ENCODE measurements around the gene NAT9. TPM values are rescaled to one million over a fixed set of nuclear protein-coding genes. Genes with fewer than 3 reads are reported as not detected.

The NAT9 gene
- total RNA-seq, 3 donors from 2014 or later = 63.1 to 68.7 (median 65.9) TPM

- Mint-ChIP-seq H3K27me3 (ENCODE audit: low read depth) (no peaks in the 10 kb centered on the region), H3K36me3 (ENCODE audit: insufficient read depth) (peaks cover 27% of the 10 kb centered on the region), H3K4me1 (ENCODE audit: low read depth) (peaks cover 16% of the 10 kb centered on the region), H3K4me3 (no peak overlapping the region), H3K9me3 (no peaks in the 10 kb centered on the region)
- DNase-seq (no peak), ATAC-seq (no peak)
Observed at GRCh38 chr17:74768069-74768762, 7.9 kb downstream of the NAT9 start.

- ATAC-seq (no peak), DNase-seq (no peak)
- no peaks in the 10 kb centered on the region for H3K9me3 Mint-ChIP-seq
- no peak overlapping the region for H3K4me3 Mint-ChIP-seq
- peaks cover 19% of the 10 kb centered on the region for H3K4me1 Mint-ChIP-seq (ENCODE audit: low read depth)
- H3K27me3 Mint-ChIP-seq (ENCODE audit: low read depth) = no peaks in the 10 kb centered on the region
- H3K36me3 Mint-ChIP-seq (ENCODE audit: insufficient read depth) = peaks cover 22% of the 10 kb centered on the region
Observed at GRCh38 chr17:74767111-74767516, 9.0 kb downstream of the NAT9 start.

GRCh38 chr17:74766413-74766812, 9.7 kb downstream of the NAT9 start:
- ATAC-seq = no peak
- H3K4me1 Mint-ChIP-seq (ENCODE audit: low read depth) = peaks cover 23% of the 10 kb centered on the region
- no peak overlapping the region for H3K4me3 Mint-ChIP-seq
- H3K9me3 Mint-ChIP-seq = no peaks in the 10 kb centered on the region
- no peak for DNase-seq
- H3K36me3 Mint-ChIP-seq (ENCODE audit: insufficient read depth) = peaks cover 22% of the 10 kb centered on the region
- no peaks in the 10 kb centered on the region for H3K27me3 Mint-ChIP-seq (ENCODE audit: low read depth)

DNA sequence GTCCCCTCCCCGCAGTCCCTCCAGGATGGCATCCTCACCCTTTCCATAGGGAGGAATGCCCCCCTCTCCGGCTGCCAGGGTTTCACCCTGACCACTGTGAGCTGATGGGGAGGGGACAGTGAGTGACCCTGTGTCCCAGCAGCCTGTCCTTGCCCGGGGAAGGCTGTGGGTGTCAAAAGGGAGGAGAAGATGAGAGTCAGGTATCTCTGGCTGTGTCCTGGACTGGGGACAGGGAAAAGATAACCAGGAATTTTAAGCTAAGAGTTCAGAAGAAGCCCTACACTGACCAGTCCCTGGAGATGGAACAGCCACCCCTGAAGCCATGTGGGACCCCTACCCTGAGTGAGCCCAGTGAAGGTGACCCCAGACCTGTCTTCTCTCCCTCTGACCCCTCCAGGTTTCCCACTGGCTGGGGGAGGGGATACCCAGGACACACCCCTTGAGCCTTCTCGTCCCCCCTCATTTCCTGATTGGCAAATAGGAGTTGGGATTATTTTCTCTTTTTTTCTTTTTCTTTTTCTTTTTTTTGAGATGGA, 11.3 kb downstream of the NAT9 start:
- H3K27me3 Mint-ChIP-seq (ENCODE audit: low read depth) = no peaks in the 10 kb centered on the region
- no peak for DNase-seq
- peaks cover 27% of the 10 kb centered on the region for H3K4me1 Mint-ChIP-seq (ENCODE audit: low read depth)
- H3K4me3 Mint-ChIP-seq = no peak overlapping the region
- no peak for ATAC-seq
- H3K9me3 Mint-ChIP-seq = no peaks in the 10 kb centered on the region
- H3K36me3 Mint-ChIP-seq (ENCODE audit: insufficient read depth) = peaks cover 12% of the 10 kb centered on the region

DNA sequence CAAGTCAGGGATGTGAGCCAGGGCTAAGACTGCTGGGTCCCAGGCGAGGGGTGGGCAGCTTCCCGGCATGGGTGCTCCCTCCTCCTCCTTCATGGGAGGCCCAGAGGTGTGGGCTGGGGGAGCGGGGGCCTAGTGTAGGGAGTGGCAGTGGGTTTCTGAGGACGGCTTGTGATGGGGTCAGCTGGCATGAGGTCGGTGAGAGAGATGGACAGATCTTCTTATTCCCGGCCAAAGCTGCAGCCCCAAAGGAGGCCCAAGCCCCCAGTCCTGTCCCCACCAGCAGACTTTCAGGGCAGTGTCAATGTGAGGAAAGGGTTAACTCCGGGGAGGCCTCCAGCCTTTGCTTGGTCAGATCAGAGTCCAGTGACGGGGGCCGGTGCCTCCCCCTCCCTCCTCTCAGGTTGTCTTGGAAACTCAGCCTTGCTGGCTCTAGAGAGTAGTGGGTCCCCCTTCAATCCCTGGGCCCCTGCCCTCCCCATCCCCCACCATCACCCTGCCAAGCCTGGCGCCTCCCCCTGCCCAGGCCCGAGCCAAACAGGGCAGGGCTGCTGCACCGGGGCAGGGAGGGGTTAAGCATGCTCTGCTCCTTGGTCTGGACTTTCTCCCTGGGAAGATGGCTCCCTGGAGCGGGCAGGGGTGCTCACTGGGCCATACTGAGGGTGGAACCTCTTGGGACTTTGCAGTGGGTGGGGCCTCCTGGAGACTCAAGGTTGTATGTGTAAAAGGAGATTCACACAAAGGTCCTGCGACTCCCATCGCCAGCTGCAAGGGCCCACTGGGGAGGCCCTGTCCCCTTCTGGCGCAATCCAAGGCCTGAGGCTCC, 12.4 kb downstream of the NAT9 start:
- H3K27me3 Mint-ChIP-seq (ENCODE audit: low read depth) = no peaks in the 10 kb centered on the region
- no peak for DNase-seq
- peaks cover 37% of the 10 kb centered on the region for H3K4me1 Mint-ChIP-seq (ENCODE audit: low read depth)
- no peak for ATAC-seq
- H3K4me3 Mint-ChIP-seq = no peak overlapping the region
- no peaks in the 10 kb centered on the region for H3K9me3 Mint-ChIP-seq
- peaks cover 11% of the 10 kb centered on the region for H3K36me3 Mint-ChIP-seq (ENCODE audit: insufficient read depth)

GRCh38 chr17:74761931-74762330, 14.2 kb downstream of the NAT9 start:
- peaks cover 6% of the 10 kb centered on the region for H3K36me3 Mint-ChIP-seq (ENCODE audit: insufficient read depth)
- DNase-seq = no peak

DNA sequence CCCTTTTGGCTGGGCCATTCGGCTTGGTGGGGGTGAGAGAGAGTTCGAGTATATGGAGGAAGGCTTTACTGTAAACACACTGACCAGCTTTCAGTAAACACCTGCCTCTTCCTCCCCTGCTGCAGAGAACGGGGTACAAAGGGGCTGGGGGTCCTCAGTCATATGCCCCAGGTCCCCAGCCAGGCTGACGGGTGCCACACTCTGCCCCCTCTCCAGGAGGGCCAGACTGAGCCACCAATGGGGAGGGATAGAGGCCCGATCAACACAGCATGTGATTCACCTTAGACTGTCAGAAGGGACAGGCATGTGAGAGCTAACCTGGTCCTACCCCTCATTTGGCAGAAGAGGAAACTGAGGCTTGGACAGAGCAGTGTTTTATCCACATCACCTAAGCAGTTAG, 14.7 kb downstream of the NAT9 start:
- H3K4me1 Mint-ChIP-seq (ENCODE audit: low read depth) = peaks cover 57% of the 10 kb centered on the region

More at GRCh38 chr17:74761931-74762330, 14.2 kb downstream of the NAT9 start:
- Mint-ChIP-seq H3K27me3 (ENCODE audit: low read depth) (no peaks in the 10 kb centered on the region), H3K4me3 (no peak overlapping the region), H3K9me3 (no peaks in the 10 kb centered on the region), H3K4me1 (ENCODE audit: low read depth) (peaks cover 52% of the 10 kb centered on the region)
- ATAC-seq = no peak

GRCh38 chr17:74760404-74761105, 15.6 kb downstream of the NAT9 start:
- H3K4me3 Mint-ChIP-seq = no peak overlapping the region
- no peaks in the 10 kb centered on the region for H3K36me3 Mint-ChIP-seq (ENCODE audit: insufficient read depth)
- H3K27me3 Mint-ChIP-seq (ENCODE audit: low read depth) = no peaks in the 10 kb centered on the region
- ATAC-seq (no peak), DNase-seq (no peak)
- peaks cover 63% of the 10 kb centered on the region for H3K4me1 Mint-ChIP-seq (ENCODE audit: low read depth)
- no peaks in the 10 kb centered on the region for H3K9me3 Mint-ChIP-seq

More for the DNA sequence above, 14.7 kb downstream of the NAT9 start:
- H3K4me3 Mint-ChIP-seq = no peak overlapping the region
- peaks cover 4% of the 10 kb centered on the region for H3K36me3 Mint-ChIP-seq (ENCODE audit: insufficient read depth)
- no peak for DNase-seq
- no peaks in the 10 kb centered on the region for H3K27me3 Mint-ChIP-seq (ENCODE audit: low read depth)
- H3K9me3 Mint-ChIP-seq = no peaks in the 10 kb centered on the region
- ATAC-seq = no peak

DNA sequence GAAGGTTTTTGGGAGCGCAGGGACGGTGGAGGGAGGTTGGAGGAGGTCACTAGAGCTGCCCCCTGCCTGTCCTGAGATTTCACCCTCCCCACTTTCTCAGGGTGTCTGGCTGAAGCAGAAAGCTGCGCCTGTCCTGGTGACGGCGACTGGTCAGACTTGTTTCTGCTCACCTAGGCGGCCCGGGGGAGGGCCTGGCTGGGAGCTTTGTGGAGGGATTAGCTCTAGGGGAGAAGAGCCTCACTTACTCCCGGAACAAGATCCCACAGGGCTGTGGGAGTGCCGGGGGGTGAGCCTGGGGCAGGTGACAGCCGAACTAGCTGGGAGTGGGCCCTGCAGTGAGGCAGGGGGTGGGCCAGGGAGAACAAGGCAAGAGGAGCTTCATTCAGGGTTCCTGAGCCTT, 16.2 kb downstream of the NAT9 start:
- no peak for DNase-seq
- Mint-ChIP-seq H3K36me3 (ENCODE audit: insufficient read depth) (no peaks in the 10 kb centered on the region), H3K27me3 (ENCODE audit: low read depth) (no peaks in the 10 kb centered on the region), H3K4me3 (no peak overlapping the region), H3K9me3 (no peaks in the 10 kb centered on the region), H3K4me1 (ENCODE audit: low read depth) (peaks cover 69% of the 10 kb centered on the region)
- no peak for ATAC-seq

DNA sequence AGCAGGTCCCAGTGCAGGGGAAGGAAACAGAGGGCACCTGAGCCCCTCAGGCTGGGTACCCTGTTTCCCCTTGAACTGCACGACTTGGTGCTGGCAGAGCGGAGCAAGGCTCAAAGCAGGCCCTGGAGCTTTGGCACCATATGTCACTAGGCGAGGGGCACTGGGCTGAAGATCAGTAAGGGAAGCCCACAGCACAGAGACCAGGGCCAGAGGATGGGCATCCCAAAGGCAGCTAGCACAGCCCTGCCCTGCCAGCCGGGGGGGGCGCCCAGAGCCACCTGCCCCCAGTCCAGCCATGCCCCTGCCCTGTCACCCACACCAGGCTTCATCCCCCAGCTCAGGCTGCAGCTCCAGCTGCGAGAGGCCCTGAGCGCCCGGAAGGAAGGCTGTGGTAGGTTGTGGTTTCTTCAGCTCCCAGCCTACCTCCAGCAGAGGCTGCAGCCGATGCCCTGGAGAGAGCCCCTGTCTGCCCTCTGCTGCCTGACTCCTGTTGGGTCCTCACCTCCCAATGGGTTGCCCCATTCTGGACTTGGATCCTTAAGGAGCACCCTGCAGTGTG, 16.8 kb downstream of the NAT9 start:
- Mint-ChIP-seq H3K4me3 (peak overlapping the region; percentile 59), H3K36me3 (ENCODE audit: insufficient read depth) (no peaks in the 10 kb centered on the region)
- peak; percentile 72 to 77 for ATAC-seq

DNA sequence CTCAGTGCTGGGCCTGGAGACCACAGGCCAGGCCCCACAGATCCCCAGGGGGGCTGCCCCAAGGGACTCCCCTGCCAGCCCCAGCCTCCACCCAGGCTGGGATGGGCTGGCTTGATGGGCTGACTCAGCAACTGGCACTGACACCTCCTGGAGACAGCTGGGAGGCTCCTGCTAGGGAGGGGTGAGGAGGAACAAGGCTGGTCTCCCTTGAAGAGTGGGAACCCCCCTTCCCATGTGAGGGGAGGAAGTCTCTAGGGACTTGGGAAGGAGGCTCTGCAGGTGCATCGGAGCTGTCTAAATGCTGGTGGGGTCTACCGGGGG, 17.3 kb downstream of the NAT9 start:
- DNase-seq (no peak), ATAC-seq (peak; percentile 42 to 43)
- Mint-ChIP-seq H3K36me3 (ENCODE audit: insufficient read depth) (no peaks in the 10 kb centered on the region), H3K9me3 (no peaks in the 10 kb centered on the region), H3K27me3 (ENCODE audit: low read depth) (no peaks in the 10 kb centered on the region), H3K4me3 (peak overlapping the region; percentile 59), H3K4me1 (ENCODE audit: low read depth) (peaks cover 79% of the 10 kb centered on the region)

More for the DNA sequence above, 16.8 kb downstream of the NAT9 start:
- no peak for DNase-seq
- no peaks in the 10 kb centered on the region for H3K27me3 Mint-ChIP-seq (ENCODE audit: low read depth)
- H3K9me3 Mint-ChIP-seq = no peaks in the 10 kb centered on the region
- peaks cover 75% of the 10 kb centered on the region for H3K4me1 Mint-ChIP-seq (ENCODE audit: low read depth)

DNA sequence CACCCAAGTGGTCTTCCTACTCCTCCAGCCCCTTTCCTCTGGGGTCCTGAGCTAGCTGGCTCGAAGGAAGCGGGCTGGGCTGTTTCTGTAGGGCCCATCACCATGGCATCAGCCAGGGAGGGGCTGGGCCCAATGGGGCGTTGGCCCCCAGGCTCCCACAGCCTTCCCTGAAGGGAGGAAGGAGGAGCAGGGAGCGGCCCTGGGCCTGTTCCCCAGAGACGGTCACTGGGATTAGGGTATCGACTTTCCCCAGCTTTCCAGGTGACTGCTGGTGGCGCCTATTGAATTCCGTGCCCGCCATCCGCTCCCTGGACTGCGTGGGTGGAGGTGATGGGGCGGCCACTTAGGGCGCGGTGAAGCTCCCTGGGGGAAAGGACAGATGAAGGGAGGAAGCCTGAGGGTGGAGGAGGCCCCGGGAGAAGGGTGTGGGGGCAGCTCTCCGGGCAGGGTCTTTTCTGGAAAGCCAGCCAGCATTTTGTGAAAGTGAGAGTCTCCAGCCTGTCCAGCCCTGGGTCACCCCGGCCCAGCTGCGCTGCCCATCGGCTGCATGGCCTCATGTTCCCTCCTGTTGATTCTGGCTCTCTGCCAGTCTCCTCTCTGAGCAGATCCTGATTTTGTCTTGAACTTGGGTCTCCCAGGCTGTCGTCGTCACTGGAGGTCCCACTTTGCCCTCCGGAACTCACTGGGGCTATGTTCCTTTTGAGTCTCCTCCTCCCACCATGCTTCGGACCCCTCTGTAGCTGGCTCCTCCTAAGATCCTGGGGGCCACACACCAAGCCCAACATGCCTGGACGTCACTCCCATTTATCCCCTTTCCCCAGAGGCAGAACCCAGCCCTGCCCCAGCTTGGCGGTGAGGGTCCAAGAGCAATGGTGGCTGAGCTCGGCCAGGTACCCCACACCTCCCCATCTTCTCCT, 18.0 kb downstream of the NAT9 start:
- DNase-seq (no peak), ATAC-seq (no peak)
- H3K4me3 Mint-ChIP-seq = peak overlapping the region; percentile 59
- peaks cover under 1% of the 10 kb centered on the region for H3K36me3 Mint-ChIP-seq (ENCODE audit: insufficient read depth)
- H3K27me3 Mint-ChIP-seq (ENCODE audit: low read depth) = no peaks in the 10 kb centered on the region
- H3K4me1 Mint-ChIP-seq (ENCODE audit: low read depth) = peaks cover 86% of the 10 kb centered on the region
- no peaks in the 10 kb centered on the region for H3K9me3 Mint-ChIP-seq

- Mint-ChIP-seq H3K36me3 (ENCODE audit: insufficient read depth) (peaks cover 7% of the 10 kb centered on the region), H3K9me3 (no peaks in the 10 kb centered on the region), H3K27me3 (ENCODE audit: low read depth) (no peaks in the 10 kb centered on the region), H3K4me3 (peak overlapping the region; percentile 6), H3K4me1 (ENCODE audit: low read depth) (peaks cover 87% of the 10 kb centered on the region)
- ATAC-seq (no peak), DNase-seq (no peak)
Observed at GRCh38 chr17:74757502-74757901, 18.6 kb downstream of the NAT9 start.
